Panc1 (cell line): ENCODE measurements around the gene PPP1R9B. TPM values are rescaled to one million over a fixed set of nuclear protein-coding genes. Genes with fewer than 3 reads are reported as not detected.

ENCODE experiments used
- ATAC-seq: fragments of 200-7000 bp; cut with Tn5 transposase; 2 replicates; pipeline ENCODE4 v1.9.1; 2020; ENCODE audit warnings: mild to moderate bottlenecking, moderate library complexity
- BruUV-seq: library from RNA; stranded (reverse); fragments of 400-500 nt; replicated peaks from 2 replicates; lab custom pipeline; 2021; lab: Mats Ljungman, UMichigan
- CTCF ChIA-PET: fragments of 300-600 bp; sonication (Branson Sonifier 250); formaldehyde crosslinking; loops from one replicate; lab custom pipeline; 2022; ENCODE audit warnings: antibody characterized with exemption; lab: Charles Lee
- POLR2A ChIA-PET: fragments of 300-600 bp; sonication (Branson Sonifier 250); formaldehyde crosslinking; loops from one replicate; lab custom pipeline; 2022; ENCODE audit warnings: antibody characterized with exemption; lab: Charles Lee
- DNase-seq: peaks from one replicate; pipeline ENCODE4 v3.0.0-alpha.2; 2010; ENCODE audit warnings: low read depth, low spot score
- H3K27ac ChIP-seq: 2 replicates; pipeline ENCODE4 v1.5.1; 2011; ENCODE audit warnings: mild to moderate bottlenecking, low read length, inconsistent platforms
- H3K27me3 ChIP-seq: fragments of 200-500 bp; sonication (Bioruptor generic); 2 replicates; pipeline ENCODE4 v1.6.0; 2014; ENCODE audit warnings: low read length, inconsistent platforms; ENCODE audit not compliant: control insufficient read depth, insufficient read depth
- H3K36me3 ChIP-seq: fragments of 200-500 bp; sonication (Bioruptor generic); 2 replicates; pipeline ENCODE4 v1.5.1; 2014; ENCODE audit warnings: inconsistent platforms, mild to moderate bottlenecking, low read length, moderate library complexity; ENCODE audit not compliant: control insufficient read depth, insufficient read depth
- H3K4me1 ChIP-seq: 2 replicates; pipeline ENCODE4 v1.5.1; 2011; ENCODE audit warnings: inconsistent platforms, mild to moderate bottlenecking, low read length, moderate library complexity; ENCODE audit not compliant: control insufficient read depth, insufficient read depth
- H3K4me3 ChIP-seq, 2 experiments: 2 replicates each; pipeline ENCODE4 v1.5.1; 2011 to 2012; ENCODE audit warnings: low read depth in 2 of 2, low read length in 2 of 2, mild to moderate bottlenecking in 2 of 2, inconsistent platforms in 1 of 2, moderate library complexity in 1 of 2
- H3K9me3 ChIP-seq: fragments of 200-500 bp; sonication (Bioruptor generic); 2 replicates; pipeline ENCODE4 v1.5.1; 2014; ENCODE audit warnings: low read depth, mild to moderate bottlenecking, inconsistent platforms, low read length, moderate library complexity; ENCODE audit not compliant: control insufficient read depth, insufficient read depth
- CTCF ChIP-seq: fragments of 450-650 bp; IDR thresholded peaks from 2 replicates; pipeline ENCODE4 v1.5.1; 2017; ENCODE audit warnings: mild to moderate bottlenecking
- POLR2AphosphoS5 ChIP-seq: IDR thresholded peaks from 2 replicates; pipeline ENCODE4 v1.6.1; 2012; ENCODE audit warnings: mild to moderate bottlenecking, low read depth, low read length, moderate library complexity
- SIN3A ChIP-seq: IDR thresholded peaks from 2 replicates; pipeline ENCODE4 v1.6.1; 2012; ENCODE audit warnings: low read depth, mild to moderate bottlenecking, low read length, moderate library complexity, borderline replicate concordance; ENCODE audit not compliant: insufficient read depth
- TCF7L2 ChIP-seq: IDR thresholded peaks from 2 replicates; pipeline ENCODE4 v1.6.1; 2011; ENCODE audit warnings: mild to moderate bottlenecking, low read depth, low read length, inconsistent platforms
- in situ Hi-C: cut with HindIII; loops from 2 replicates; pipeline ENCODE4 v1.10.0; 2016; ENCODE audit warnings: low sequenced_read_pairs, low pct_unique_long_range_greater_than_20kb
- intact Hi-C: fragments of 100-400 bp; cut with micrococcal nuclease; formaldehyde crosslinking; loops from one replicate; pipeline ENCODE4 v1.10.0; 2022; ENCODE audit not compliant: unreplicated experiment
- total RNA-seq: library from RNA; stranded (reverse); gene quantifications from one replicate; pipeline ENCODE4 v1.2.1, GENCODE V29; 2021; ENCODE audit not compliant: unreplicated experiment
- TF ChIP-seq, protein P1 (sequence below), 2 experiments: IDR thresholded peaks; 2 replicates each; pipeline ENCODE4 v1.6.1; 2011 to 2012; ENCODE audit warnings: low read depth in 2 of 2, control low read depth in 1 of 2, low read length in 1 of 2, mild to moderate bottlenecking in 1 of 2, moderate library complexity in 1 of 2; ENCODE audit not compliant: insufficient read depth in 1 of 2

The PPP1R9B gene
- total RNA-seq, 1 experiment from 2014 or later: 114 TPM

- CTCF ChIA-PET: no interaction called here
- Histone ChIP-seq H3K4me3 (no peak overlapping the region), H3K4me1 (peaks cover 42% of the 10 kb centered on the region), H3K27me3 (no peaks in the 10 kb centered on the region), H3K36me3 (peaks cover 2% of the 10 kb centered on the region; the same call in 1 of the 2 replicates), H3K9me3 (no peaks in the 10 kb centered on the region), H3K27ac (no peak overlapping the region)
- no TSS peak for BruUV-seq
- in situ Hi-C loops (no loop called here), intact Hi-C loops (no loop called here)
- POLR2A ChIA-PET: no interaction called here
- ATAC-seq (no peak), DNase-seq (no peak)
- TF ChIP-seq CTCF: no peak
- TF ChIP-seq, protein P1, sequence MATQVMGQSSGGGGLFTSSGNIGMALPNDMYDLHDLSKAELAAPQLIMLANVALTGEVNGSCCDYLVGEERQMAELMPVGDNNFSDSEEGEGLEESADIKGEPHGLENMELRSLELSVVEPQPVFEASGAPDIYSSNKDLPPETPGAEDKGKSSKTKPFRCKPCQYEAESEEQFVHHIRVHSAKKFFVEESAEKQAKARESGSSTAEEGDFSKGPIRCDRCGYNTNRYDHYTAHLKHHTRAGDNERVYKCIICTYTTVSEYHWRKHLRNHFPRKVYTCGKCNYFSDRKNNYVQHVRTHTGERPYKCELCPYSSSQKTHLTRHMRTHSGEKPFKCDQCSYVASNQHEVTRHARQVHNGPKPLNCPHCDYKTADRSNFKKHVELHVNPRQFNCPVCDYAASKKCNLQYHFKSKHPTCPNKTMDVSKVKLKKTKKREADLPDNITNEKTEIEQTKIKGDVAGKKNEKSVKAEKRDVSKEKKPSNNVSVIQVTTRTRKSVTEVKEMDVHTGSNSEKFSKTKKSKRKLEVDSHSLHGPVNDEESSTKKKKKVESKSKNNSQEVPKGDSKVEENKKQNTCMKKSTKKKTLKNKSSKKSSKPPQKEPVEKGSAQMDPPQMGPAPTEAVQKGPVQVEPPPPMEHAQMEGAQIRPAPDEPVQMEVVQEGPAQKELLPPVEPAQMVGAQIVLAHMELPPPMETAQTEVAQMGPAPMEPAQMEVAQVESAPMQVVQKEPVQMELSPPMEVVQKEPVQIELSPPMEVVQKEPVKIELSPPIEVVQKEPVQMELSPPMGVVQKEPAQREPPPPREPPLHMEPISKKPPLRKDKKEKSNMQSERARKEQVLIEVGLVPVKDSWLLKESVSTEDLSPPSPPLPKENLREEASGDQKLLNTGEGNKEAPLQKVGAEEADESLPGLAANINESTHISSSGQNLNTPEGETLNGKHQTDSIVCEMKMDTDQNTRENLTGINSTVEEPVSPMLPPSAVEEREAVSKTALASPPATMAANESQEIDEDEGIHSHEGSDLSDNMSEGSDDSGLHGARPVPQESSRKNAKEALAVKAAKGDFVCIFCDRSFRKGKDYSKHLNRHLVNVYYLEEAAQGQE (IDR thresholded peaks at IDR 0.05; ENCODE audit: insufficient read depth in 1 of 2, low read depth in 2 of 2, low read length in 1 of 2): no peak
- TF ChIP-seq SIN3A: no peak
- no peak for TF ChIP-seq TCF7L2
- no peak for TF ChIP-seq POLR2AphosphoS5
Observed at GRCh38 chr17:50098583-50098982, 51.9 kb downstream of the PPP1R9B start.

DNA sequence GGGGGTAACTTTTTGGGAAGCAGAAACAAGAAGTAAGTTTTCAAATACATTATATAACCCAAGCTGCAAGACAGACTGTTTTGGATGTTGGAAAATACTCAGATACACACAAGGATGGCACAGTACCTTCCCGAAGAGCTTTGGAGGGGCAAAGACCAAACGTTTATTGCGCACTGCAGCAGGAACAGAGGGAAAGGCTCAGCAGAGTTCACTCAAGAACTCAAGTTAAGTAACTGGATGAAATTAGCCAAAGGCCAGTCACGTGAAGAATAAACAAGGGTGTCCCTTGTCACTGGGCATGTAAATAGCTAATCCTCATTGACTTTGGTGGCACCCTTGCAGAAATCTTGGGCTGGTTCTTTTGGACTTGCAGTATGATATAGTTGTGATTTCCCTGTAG, 52.6 kb downstream of the PPP1R9B start:
- intact Hi-C loops: no loop called here
- CTCF ChIA-PET: no interaction called here

More for the DNA sequence above, 52.6 kb downstream of the PPP1R9B start:
- Histone ChIP-seq H3K4me1 (peaks cover 47% of the 10 kb centered on the region), H3K27me3 (no peaks in the 10 kb centered on the region), H3K4me3 (no peak overlapping the region), H3K36me3 (peaks cover 2% of the 10 kb centered on the region; the same call in 1 of the 2 replicates), H3K27ac (no peak overlapping the region), H3K9me3 (no peaks in the 10 kb centered on the region)
- no peak for ATAC-seq
- POLR2A ChIA-PET: no interaction called here
- no peak for TF ChIP-seq POLR2AphosphoS5
- no peak for TF ChIP-seq SIN3A
- no peak for TF ChIP-seq TCF7L2
- TF ChIP-seq, protein P1 (IDR thresholded peaks at IDR 0.05; ENCODE audit: insufficient read depth in 1 of 2, low read depth in 2 of 2, low read length in 1 of 2): no peak
- TF ChIP-seq CTCF: no peak
- DNase-seq: no peak
- in situ Hi-C loops: no loop called here
- BruUV-seq: no TSS peak
